Measurements from ENCODE around the gene PCGF1. TPM values are rescaled to one million over a fixed set of nuclear protein-coding genes. Genes with fewer than 3 reads are reported as not detected.

Gene PCGF1
- total and polyA plus RNA-seq, 9 of the 15 experiments (the other 6 are each of a cell fraction or from before 2014, with no cell fraction given) = 20.3 to 45.7 (median 29.3) TPM

GRCh38 chr2:74553892-74554819, 46.7 kb upstream of the PCGF1 start, which contains the start of the genes DOK1 and LOXL3 (continued):
- TF ChIP-seq ZBTB43 (CRISPR knock-in tag; IDR thresholded peaks at IDR 0.05) (no peak), CREBBP (IDR thresholded peaks at IDR 0.05; ENCODE audit: low read depth, low read length) (no peak), TSHZ1 (CRISPR knock-in tag; IDR thresholded peaks at IDR 0.05) (no peak), FOSL1 (tag; conservative IDR thresholded peaks at IDR 0.05) (peak; percentile 67), ZNF277 (CRISPR knock-in tag; IDR thresholded peaks at IDR 0.05; ENCODE audit: borderline replicate concordance) (no peak), CBX3 (IDR thresholded peaks at IDR 0.05; ENCODE audit: borderline replicate concordance in 1 of 2, low read length in 2 of 2) (no peak), ZNF174 (CRISPR knock-in tag; IDR thresholded peaks at IDR 0.05) (no peak), AFF1 (IDR thresholded peaks at IDR 0.05; ENCODE audit: low read depth in 1 of 2, partially characterized antibody in 2 of 2) (no peak), CREM (IDR thresholded peaks at IDR 0.05; ENCODE audit: low read depth) (peak; percentile 99), SREBF2 (CRISPR knock-in tag; IDR thresholded peaks at IDR 0.05) (no peak), ZBTB2 (IDR thresholded peaks at IDR 0.05) (no peak), ZNF324 (CRISPR knock-in tag; IDR thresholded peaks at IDR 0.05) (no peak), GABPB1 (CRISPR knock-in tag; IDR thresholded peaks at IDR 0.05) (peak; percentile 69; the same call in 1 of the 2 replicates), HNRNPL (IDR thresholded peaks at IDR 0.05; ENCODE audit: low read depth, low read length) (no peak), XRCC3 (IDR thresholded peaks at IDR 0.05) (no peak)

Measured in K562 (cell line).